Suprapubic skin (tissue), 4 donors: ENCODE measurements around the gene CRYBG1. TPM values are rescaled to one million over a fixed set of nuclear protein-coding genes. Genes with fewer than 3 reads are reported as not detected.
"Not testable (repeated sequence)": the region's sequence is repeated elsewhere in the genome, so short reads cannot be mapped to it uniquely, and the experiment has no call there.

Experiments
- DNase-seq, 2 donors: peaks; one replicate each; pipeline ENCODE4 v3.0.0-alpha.2; 2019; ENCODE audit warnings: low spot score in 2 of 2
- H3K27ac ChIP-seq: fragments of 200-600 bp; sonication (generic); one replicate; pipeline ENCODE4 v1.5.1; 2019
- H3K27me3 ChIP-seq: fragments of 200-600 bp; sonication (generic); one replicate; pipeline ENCODE4 v1.5.1; 2019
- H3K36me3 ChIP-seq: fragments of 200-600 bp; sonication (generic); one replicate; pipeline ENCODE4 v1.5.1; 2019
- H3K4me1 ChIP-seq: fragments of 200-600 bp; sonication (generic); one replicate; pipeline ENCODE4 v1.5.1; 2019
- H3K4me3 ChIP-seq: fragments of 200-600 bp; sonication (generic); one replicate; pipeline ENCODE4 v1.5.1; 2019; ENCODE audit warnings: mild to moderate bottlenecking
- H3K9me3 ChIP-seq: fragments of 200-600 bp; sonication (generic); one replicate; pipeline ENCODE4 v1.5.1; 2019
- EP300 ChIP-seq: sonication (generic); formaldehyde crosslinking; IDR thresholded peaks from one replicate; pipeline ENCODE4 v1.6.1; 2017; ENCODE audit warnings: antibody characterized with exemption
- POLR2A ChIP-seq, 2 donors: fragments of 450-650 bp; IDR thresholded peaks; one replicate each; pipeline ENCODE4 v1.6.1; 2017; ENCODE audit warnings: antibody characterized with exemption in 2 of 2, mild to moderate bottlenecking in 2 of 2, moderate library complexity in 2 of 2
- POLR2AphosphoS5 ChIP-seq, 3 donors: sonication (generic); formaldehyde crosslinking; IDR thresholded peaks; one replicate each; pipeline ENCODE4 v1.6.1; 2017; ENCODE audit warnings: antibody characterized with exemption in 3 of 3
- WGBS: methylation state at CpG from one replicate; pipeline ENCODE4 v1.1.5; 2018; 5-methylcytosine and 5-hydroxymethylcytosine counted together
- total RNA-seq, 4 donors: library from RNA; depleted of rRNA; stranded (reverse); fragments of >200 nt; gene quantifications; one replicate each; pipeline ENCODE4 v1.1.0, GENCODE V29; 2016
- TF ChIP-seq, protein P1 (sequence below), 2 donors: fragments of 200-600 bp in 1 of 2; fragments of 450-650 bp in 1 of 2; sonication (generic) in 1 of 2; IDR thresholded peaks; one replicate each; pipeline ENCODE4 v1.5.1; 2016 to 2019; ENCODE audit warnings: antibody characterized with exemption in 2 of 2, mild to moderate bottlenecking in 1 of 2, moderate library complexity in 1 of 2

CRYBG1 gene
- total RNA-seq, 4 donors from 2014 or later: 91.8 to 124 (median 99.7) TPM

DNA sequence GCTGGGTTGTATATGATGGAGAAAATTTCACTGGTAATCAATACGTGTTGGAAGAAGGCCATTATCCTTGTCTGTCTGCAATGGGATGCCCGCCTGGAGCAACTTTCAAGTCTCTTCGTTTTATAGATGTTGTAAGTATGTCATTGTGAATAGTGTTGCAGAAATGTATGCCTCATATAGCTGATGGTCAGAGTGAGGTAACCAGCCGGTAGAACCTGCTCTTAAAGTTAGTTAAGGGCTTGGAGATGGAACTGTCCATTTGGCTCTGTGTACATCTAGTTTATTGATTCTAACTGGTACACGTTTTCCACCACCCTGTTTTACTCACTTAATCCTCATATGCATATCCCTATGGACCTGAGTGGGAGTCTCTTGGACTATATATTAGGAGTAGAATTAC is 195.2 kb downstream of the CRYBG1 start:
- TF ChIP-seq POLR2A (IDR thresholded peaks at IDR 0.05) (no peak), EP300 (no peak), POLR2AphosphoS5 (IDR thresholded peaks at IDR 0.05) (no peak)
- TF ChIP-seq, protein P1, sequence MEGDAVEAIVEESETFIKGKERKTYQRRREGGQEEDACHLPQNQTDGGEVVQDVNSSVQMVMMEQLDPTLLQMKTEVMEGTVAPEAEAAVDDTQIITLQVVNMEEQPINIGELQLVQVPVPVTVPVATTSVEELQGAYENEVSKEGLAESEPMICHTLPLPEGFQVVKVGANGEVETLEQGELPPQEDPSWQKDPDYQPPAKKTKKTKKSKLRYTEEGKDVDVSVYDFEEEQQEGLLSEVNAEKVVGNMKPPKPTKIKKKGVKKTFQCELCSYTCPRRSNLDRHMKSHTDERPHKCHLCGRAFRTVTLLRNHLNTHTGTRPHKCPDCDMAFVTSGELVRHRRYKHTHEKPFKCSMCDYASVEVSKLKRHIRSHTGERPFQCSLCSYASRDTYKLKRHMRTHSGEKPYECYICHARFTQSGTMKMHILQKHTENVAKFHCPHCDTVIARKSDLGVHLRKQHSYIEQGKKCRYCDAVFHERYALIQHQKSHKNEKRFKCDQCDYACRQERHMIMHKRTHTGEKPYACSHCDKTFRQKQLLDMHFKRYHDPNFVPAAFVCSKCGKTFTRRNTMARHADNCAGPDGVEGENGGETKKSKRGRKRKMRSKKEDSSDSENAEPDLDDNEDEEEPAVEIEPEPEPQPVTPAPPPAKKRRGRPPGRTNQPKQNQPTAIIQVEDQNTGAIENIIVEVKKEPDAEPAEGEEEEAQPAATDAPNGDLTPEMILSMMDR (IDR thresholded peaks at IDR 0.05): no peak
- H3K27ac ChIP-seq: no peak overlapping the region
- no peaks in the 10 kb centered on the region for H3K9me3 ChIP-seq
- DNase-seq: no peak
- H3K4me3 ChIP-seq: no peak overlapping the region
- no peaks in the 10 kb centered on the region for H3K27me3 ChIP-seq
- peaks cover 21% of the 10 kb centered on the region for H3K36me3 ChIP-seq
- H3K4me1 ChIP-seq: peaks cover 4% of the 10 kb centered on the region
- WGBS: 70% methylated on average over 5 of the region's 5 CpGs

GRCh38 chr6:106556368-106556960 is 195.9 kb downstream of the CRYBG1 start:
- Histone ChIP-seq H3K4me1 (peaks cover 11% of the 10 kb centered on the region), H3K36me3 (peaks cover 21% of the 10 kb centered on the region), H3K9me3 (no peaks in the 10 kb centered on the region), H3K27me3 (no peaks in the 10 kb centered on the region), H3K27ac (no peak overlapping the region), H3K4me3 (no peak overlapping the region)
- no peak for TF ChIP-seq EP300
- no peak for DNase-seq
- WGBS: 59% methylated on average over 3 of the region's 3 CpGs

GRCh38 chr6:106557837-106558236 is 197.3 kb downstream of the CRYBG1 start:
- Histone ChIP-seq H3K4me1 (peaks cover 25% of the 10 kb centered on the region), H3K4me3 (no peak overlapping the region), H3K27me3 (no peaks in the 10 kb centered on the region), H3K27ac (no peak overlapping the region), H3K36me3 (peaks cover 21% of the 10 kb centered on the region), H3K9me3 (no peaks in the 10 kb centered on the region)
- DNase-seq: no peak
- 55% methylated on average over 2 of the region's 2 CpGs for WGBS
- TF ChIP-seq, protein P1 (IDR thresholded peaks at IDR 0.05): no peak
- TF ChIP-seq POLR2A (IDR thresholded peaks at IDR 0.05): no peak
- TF ChIP-seq EP300: no peak
- no peak for TF ChIP-seq POLR2AphosphoS5 (IDR thresholded peaks at IDR 0.05)

DNA sequence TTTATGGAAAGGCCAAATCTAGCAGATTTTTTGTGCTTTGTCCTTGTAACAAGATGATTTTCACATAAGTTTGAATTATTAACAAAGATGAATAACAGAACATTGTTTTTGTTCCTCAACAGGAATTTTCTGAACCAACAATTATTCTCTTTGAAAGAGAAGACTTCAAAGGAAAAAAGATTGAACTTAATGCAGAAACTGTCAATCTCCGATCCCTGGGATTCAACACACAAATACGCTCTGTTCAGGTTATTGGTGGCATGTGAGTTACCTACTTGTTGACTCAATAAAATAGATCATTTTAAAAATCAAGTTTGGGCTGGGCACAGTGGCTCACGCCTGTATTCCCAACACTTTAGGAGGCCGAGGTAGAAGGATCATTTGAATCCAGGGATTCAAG is 197.8 kb downstream of the CRYBG1 start:
- 90% methylated on average over 4 of the region's 4 CpGs for WGBS
- H3K4me1 ChIP-seq: peaks cover 30% of the 10 kb centered on the region
- TF ChIP-seq POLR2A (IDR thresholded peaks at IDR 0.05) (no peak), POLR2AphosphoS5 (IDR thresholded peaks at IDR 0.05) (no peak), EP300 (no peak)
- TF ChIP-seq, protein P1 (IDR thresholded peaks at IDR 0.05): no peak
- H3K4me3 ChIP-seq: no peak overlapping the region
- no peaks in the 10 kb centered on the region for H3K27me3 ChIP-seq
- H3K36me3 ChIP-seq: peaks cover 21% of the 10 kb centered on the region
- no peaks in the 10 kb centered on the region for H3K9me3 ChIP-seq
- no peak for DNase-seq
- H3K27ac ChIP-seq: no peak overlapping the region

- peaks cover 35% of the 10 kb centered on the region for H3K4me1 ChIP-seq
- WGBS: 79% methylated on average over 5 of the region's 5 CpGs
- peaks cover 13% of the 10 kb centered on the region for H3K36me3 ChIP-seq
Measured at GRCh38 chr6:106559659-106560058, 199.1 kb downstream of the CRYBG1 start.

DNA sequence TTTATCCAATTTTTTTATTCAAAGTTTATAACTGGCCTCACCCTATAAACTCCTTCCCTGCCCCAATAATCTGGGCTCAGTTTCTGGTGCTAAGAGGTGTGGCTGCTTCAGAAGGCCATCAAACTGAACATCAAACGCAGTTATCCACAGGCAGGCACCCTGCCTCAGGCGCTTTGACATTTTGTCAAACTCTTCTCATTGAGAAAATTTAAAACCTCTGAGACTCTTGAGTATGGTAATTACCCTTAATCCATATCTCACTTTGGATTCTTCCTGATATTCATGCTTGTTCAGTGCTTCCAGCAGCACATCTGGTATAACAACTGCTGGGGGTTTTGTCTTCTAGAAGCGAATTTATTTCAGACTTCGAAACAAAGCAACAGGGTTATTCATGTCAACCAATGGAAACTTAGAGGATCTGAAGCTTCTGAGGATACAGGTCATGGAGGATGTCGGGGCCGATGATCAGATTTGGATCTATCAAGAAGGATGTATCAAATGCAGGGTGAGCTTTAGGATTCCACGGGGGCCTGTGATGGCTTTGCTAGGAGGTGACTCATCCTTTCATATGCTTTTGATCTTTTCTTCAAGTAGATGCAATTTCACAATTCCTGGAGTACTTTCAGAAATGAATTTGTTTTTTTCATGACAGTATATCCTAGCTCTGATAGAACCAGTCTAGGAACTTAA is 200.6 kb downstream of the CRYBG1 start:
- no peak for TF ChIP-seq POLR2A (IDR thresholded peaks at IDR 0.05)
- TF ChIP-seq EP300: no peak
- TF ChIP-seq, protein P1 (IDR thresholded peaks at IDR 0.05): no peak
- TF ChIP-seq POLR2AphosphoS5 (IDR thresholded peaks at IDR 0.05): no peak
- peaks cover 35% of the 10 kb centered on the region for H3K4me1 ChIP-seq
- no peaks in the 10 kb centered on the region for H3K27me3 ChIP-seq
- no peaks in the 10 kb centered on the region for H3K9me3 ChIP-seq
- H3K27ac ChIP-seq: peak overlapping the region; percentile 72
- peaks cover 7% of the 10 kb centered on the region for H3K36me3 ChIP-seq
- DNase-seq: no peak
- H3K4me3 ChIP-seq: no peak overlapping the region
- WGBS: 40% methylated on average over 7 of the region's 7 CpGs

More at GRCh38 chr6:106559659-106560058, 199.1 kb downstream of the CRYBG1 start:
- not testable (repeated sequence) for DNase-seq, H3K27ac ChIP-seq, H3K27me3 ChIP-seq, H3K9me3 ChIP-seq, H3K4me3 ChIP-seq
